Neural cell (in vitro differentiated cells): ENCODE measurements around the gene ROBO4. TPM values are rescaled to one million over a fixed set of nuclear protein-coding genes. Genes with fewer than 3 reads are reported as not detected.

ENCODE experiments used
- H2AFZ ChIP-seq: fragments of 200-600, 300-800 bp; sonication (generic), shearing (Covaris generic); 2 replicates; pipeline ENCODE4 v1.6.0; 2014; ENCODE audit warnings: low read depth, mild to moderate bottlenecking, antibody characterized with exemption, low read length, moderate library complexity
- H3F3A ChIP-seq: fragments of 200-600 bp; shearing (Covaris generic); 2 replicates; pipeline ENCODE4 v1.6.1; 2016; ENCODE audit warnings: mild to moderate bottlenecking, moderate library complexity, mixed read lengths, antibody characterized with exemption, low read length; ENCODE audit not compliant: insufficient read depth, poor library complexity, severe bottlenecking
- H3K27ac ChIP-seq: fragments of 200-600, 300-800 bp; sonication (generic), shearing (Covaris generic); 2 replicates; pipeline ENCODE4 v1.5.1; 2014; ENCODE audit warnings: mild to moderate bottlenecking, low read length, moderate library complexity
- H3K27me3 ChIP-seq: fragments of 300-800, 200-600 bp; sonication (generic), shearing (Covaris generic); 2 replicates; pipeline ENCODE4 v1.6.0; 2014; ENCODE audit warnings: mild to moderate bottlenecking, low read depth, low read length, moderate library complexity; ENCODE audit not compliant: insufficient read depth
- H3K36me3 ChIP-seq: fragments of 300-800, 200-600 bp; sonication (generic), shearing (Covaris generic); 2 replicates; pipeline ENCODE4 v1.5.1; 2014; ENCODE audit warnings: mild to moderate bottlenecking, antibody characterized with exemption, low read length, moderate library complexity; ENCODE audit not compliant: insufficient read depth
- H3K4me2 ChIP-seq: fragments of 300-800, 200-600 bp; sonication (generic), shearing (Covaris generic); 2 replicates; pipeline ENCODE4 v1.6.0; 2014; ENCODE audit warnings: mild to moderate bottlenecking, low read length
- H3K4me3 ChIP-seq: fragments of 300-800, 200-600 bp; sonication (generic), shearing (Covaris generic); 2 replicates; pipeline ENCODE4 v1.5.1; 2014; ENCODE audit warnings: mild to moderate bottlenecking, low read length, moderate library complexity
- H3K79me2 ChIP-seq: fragments of 200-600 bp; shearing (Covaris generic); replicated peaks from 2 replicates; pipeline ENCODE4 v1.6.0; 2014; ENCODE audit warnings: mild to moderate bottlenecking, low read length, moderate library complexity; ENCODE audit not compliant: insufficient read depth
- H3K9ac ChIP-seq: fragments of 300-800, 200-600 bp; sonication (generic), shearing (Covaris generic); 2 replicates; pipeline ENCODE4 v1.6.1; 2016; ENCODE audit warnings: mild to moderate bottlenecking, low read length, mixed read lengths
- H3K9me2 ChIP-seq: fragments of 200-600 bp; shearing (Covaris generic); 2 replicates; pipeline ENCODE4 v1.6.1; 2016; ENCODE audit warnings: mild to moderate bottlenecking, low read length, mixed read lengths; ENCODE audit not compliant: insufficient read depth
- H3K9me3 ChIP-seq: fragments of 200-600, 300-800 bp; sonication (generic), shearing (Covaris generic); 2 replicates; pipeline ENCODE4 v1.6.1; 2016; ENCODE audit warnings: mild to moderate bottlenecking, mixed run types, low read length, moderate library complexity, mixed read lengths
- H4K20me1 ChIP-seq: fragments of 200-600 bp; shearing (Covaris generic); 2 replicates; pipeline ENCODE4 v1.6.1; 2016; ENCODE audit warnings: mild to moderate bottlenecking, mixed run types; ENCODE audit not compliant: insufficient read depth
- EP300 ChIP-seq: fragments of 450-650 bp; conservative IDR thresholded peaks from 2 replicates; pipeline ENCODE4 v1.6.1; 2014; ENCODE audit warnings: antibody characterized with exemption, mild to moderate bottlenecking, moderate library complexity; ENCODE audit not compliant: poor library complexity, severe bottlenecking
- EZH2 ChIP-seq: fragments of 200-600, 300-800 bp; shearing (Covaris generic), sonication (generic); IDR thresholded peaks from 2 replicates; pipeline ENCODE4 v1.6.1; 2014; ENCODE audit warnings: antibody characterized with exemption, low read length, borderline replicate concordance, mild to moderate bottlenecking; ENCODE audit not compliant: insufficient read depth, poor library complexity, severe bottlenecking
- MXI1 ChIP-seq: fragments of 450-650 bp; conservative IDR thresholded peaks from 2 replicates; pipeline ENCODE4 v1.6.1; 2014; ENCODE audit warnings: antibody characterized with exemption, mild to moderate bottlenecking; ENCODE audit not compliant: poor library complexity, severe bottlenecking
- POLR2AphosphoS5 ChIP-seq: IDR thresholded peaks from 2 replicates; pipeline ENCODE4 v1.6.1; 2012
- RAD21 ChIP-seq: fragments of 450-650 bp; conservative IDR thresholded peaks from 2 replicates; pipeline ENCODE4 v1.6.1; 2014; ENCODE audit warnings: antibody characterized with exemption, mild to moderate bottlenecking, moderate library complexity
- SMC3 ChIP-seq: fragments of 450-650 bp; conservative IDR thresholded peaks from 2 replicates; pipeline ENCODE4 v1.6.1; 2014; ENCODE audit warnings: antibody characterized with exemption, mild to moderate bottlenecking, moderate library complexity; ENCODE audit not compliant: poor library complexity
- TAF1 ChIP-seq: IDR thresholded peaks from 2 replicates; pipeline ENCODE4 v1.6.1; 2012; ENCODE audit warnings: low read depth
- polyA plus RNA-seq: library from polyadenylated mRNA; depleted of rRNA; stranded (reverse); fragments of >200 nt; gene quantifications from 2 replicates; pipeline ENCODE4 v1.2.3, GENCODE V29; 2014
- TF ChIP-seq, protein P1 (sequence below): IDR thresholded peaks from 2 replicates; pipeline ENCODE4 v1.6.1; 2012; ENCODE audit warnings: borderline replicate concordance
- TF ChIP-seq, protein P2 (sequence below): fragments of 450-650 bp; IDR thresholded peaks from 2 replicates; pipeline ENCODE4 v1.5.1; 2014; ENCODE audit warnings: antibody characterized with exemption, mild to moderate bottlenecking, moderate library complexity; ENCODE audit not compliant: poor library complexity, severe bottlenecking

Gene ROBO4
- polyA plus RNA-seq, 1 donor from 2014 or later: not detected

DNA sequence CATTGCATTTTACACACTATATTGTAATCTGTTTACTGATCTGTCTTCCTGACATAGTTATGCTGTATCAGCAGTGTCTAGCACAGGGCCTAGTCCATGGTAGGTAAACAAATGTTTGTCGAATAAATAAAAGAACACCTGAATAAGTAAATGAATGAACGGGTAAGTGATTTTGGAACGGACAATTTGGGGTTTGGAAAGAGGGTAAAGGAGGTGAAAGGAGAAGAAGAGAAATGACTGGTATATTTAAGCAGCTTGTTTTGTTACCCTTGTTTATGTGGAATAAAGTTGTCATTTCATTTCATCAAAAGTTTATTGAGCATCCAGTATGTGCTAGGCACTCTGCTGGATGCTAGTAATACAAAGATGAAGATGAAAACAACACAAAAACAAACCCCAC is 21.3 kb upstream of the ROBO4 start, which contains the start of gene HEPN1:
Gene HEPN1, plus strand, starts transcription at position 301 of the 400 bp plus-strand sequence.
- no peak within 1 kb of the TSS for H3K9ac ChIP-seq
- H3K9me3 ChIP-seq: no peaks in the 10 kb centered on the region
- H3K9me2 ChIP-seq: no peaks in the 10 kb centered on the region
- H3K36me3 ChIP-seq: no peaks in the 10 kb centered on the region
- peaks cover 18% of the 10 kb centered on the region for H3K27me3 ChIP-seq
- H3K27ac ChIP-seq: no peak within 1 kb of the TSS
- H3K4me2 ChIP-seq: no peak within 1 kb of the TSS
- no peaks in the 10 kb centered on the region for H3K79me2 ChIP-seq
- no peak for TF ChIP-seq EP300
- TF ChIP-seq, protein P1, sequence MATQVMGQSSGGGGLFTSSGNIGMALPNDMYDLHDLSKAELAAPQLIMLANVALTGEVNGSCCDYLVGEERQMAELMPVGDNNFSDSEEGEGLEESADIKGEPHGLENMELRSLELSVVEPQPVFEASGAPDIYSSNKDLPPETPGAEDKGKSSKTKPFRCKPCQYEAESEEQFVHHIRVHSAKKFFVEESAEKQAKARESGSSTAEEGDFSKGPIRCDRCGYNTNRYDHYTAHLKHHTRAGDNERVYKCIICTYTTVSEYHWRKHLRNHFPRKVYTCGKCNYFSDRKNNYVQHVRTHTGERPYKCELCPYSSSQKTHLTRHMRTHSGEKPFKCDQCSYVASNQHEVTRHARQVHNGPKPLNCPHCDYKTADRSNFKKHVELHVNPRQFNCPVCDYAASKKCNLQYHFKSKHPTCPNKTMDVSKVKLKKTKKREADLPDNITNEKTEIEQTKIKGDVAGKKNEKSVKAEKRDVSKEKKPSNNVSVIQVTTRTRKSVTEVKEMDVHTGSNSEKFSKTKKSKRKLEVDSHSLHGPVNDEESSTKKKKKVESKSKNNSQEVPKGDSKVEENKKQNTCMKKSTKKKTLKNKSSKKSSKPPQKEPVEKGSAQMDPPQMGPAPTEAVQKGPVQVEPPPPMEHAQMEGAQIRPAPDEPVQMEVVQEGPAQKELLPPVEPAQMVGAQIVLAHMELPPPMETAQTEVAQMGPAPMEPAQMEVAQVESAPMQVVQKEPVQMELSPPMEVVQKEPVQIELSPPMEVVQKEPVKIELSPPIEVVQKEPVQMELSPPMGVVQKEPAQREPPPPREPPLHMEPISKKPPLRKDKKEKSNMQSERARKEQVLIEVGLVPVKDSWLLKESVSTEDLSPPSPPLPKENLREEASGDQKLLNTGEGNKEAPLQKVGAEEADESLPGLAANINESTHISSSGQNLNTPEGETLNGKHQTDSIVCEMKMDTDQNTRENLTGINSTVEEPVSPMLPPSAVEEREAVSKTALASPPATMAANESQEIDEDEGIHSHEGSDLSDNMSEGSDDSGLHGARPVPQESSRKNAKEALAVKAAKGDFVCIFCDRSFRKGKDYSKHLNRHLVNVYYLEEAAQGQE: no peak
- TF ChIP-seq SMC3: no peak
- TF ChIP-seq POLR2AphosphoS5: no peak
- TF ChIP-seq RAD21: no peak
- TF ChIP-seq MXI1: no peak
- TF ChIP-seq TAF1: no peak
- TF ChIP-seq EZH2: no peak
- TF ChIP-seq, protein P2, sequence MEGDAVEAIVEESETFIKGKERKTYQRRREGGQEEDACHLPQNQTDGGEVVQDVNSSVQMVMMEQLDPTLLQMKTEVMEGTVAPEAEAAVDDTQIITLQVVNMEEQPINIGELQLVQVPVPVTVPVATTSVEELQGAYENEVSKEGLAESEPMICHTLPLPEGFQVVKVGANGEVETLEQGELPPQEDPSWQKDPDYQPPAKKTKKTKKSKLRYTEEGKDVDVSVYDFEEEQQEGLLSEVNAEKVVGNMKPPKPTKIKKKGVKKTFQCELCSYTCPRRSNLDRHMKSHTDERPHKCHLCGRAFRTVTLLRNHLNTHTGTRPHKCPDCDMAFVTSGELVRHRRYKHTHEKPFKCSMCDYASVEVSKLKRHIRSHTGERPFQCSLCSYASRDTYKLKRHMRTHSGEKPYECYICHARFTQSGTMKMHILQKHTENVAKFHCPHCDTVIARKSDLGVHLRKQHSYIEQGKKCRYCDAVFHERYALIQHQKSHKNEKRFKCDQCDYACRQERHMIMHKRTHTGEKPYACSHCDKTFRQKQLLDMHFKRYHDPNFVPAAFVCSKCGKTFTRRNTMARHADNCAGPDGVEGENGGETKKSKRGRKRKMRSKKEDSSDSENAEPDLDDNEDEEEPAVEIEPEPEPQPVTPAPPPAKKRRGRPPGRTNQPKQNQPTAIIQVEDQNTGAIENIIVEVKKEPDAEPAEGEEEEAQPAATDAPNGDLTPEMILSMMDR: no peak
- no peaks in the 10 kb centered on the region for H4K20me1 ChIP-seq
- H2AFZ ChIP-seq: no peak within 1 kb of the TSS
- H3F3A ChIP-seq: no peaks in the 10 kb centered on the region
- no peak within 1 kb of the TSS for H3K4me3 ChIP-seq

DNA sequence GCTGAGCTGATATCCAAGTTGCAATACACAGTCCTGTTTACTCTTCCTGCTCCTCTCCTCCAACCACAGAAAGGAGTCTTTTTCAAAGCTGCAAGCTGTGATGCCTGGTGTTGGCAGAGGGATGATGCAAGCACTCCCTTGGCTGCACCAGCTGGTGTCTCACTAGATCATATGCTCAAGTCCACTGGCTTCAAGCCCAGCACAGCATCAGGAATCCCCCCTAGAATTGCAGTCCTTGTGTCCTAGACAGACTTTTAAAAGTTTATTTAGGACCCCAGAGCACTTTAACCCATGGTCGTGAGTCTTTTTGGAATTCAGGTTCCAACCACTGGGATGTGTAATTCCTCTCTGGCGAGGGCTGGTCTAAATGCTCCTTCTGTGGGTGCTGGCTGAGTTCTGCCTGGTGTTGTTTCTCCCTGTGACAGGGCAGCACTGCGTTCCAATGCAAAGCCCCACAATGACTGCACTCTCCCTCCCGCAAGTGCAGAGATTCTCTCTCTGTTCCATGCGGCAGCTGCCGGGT is 19.5 kb upstream of the ROBO4 start:
- Histone ChIP-seq H3F3A (no peaks in the 10 kb centered on the region), H3K27me3 (peaks cover 18% of the 10 kb centered on the region), H3K4me2 (no peak overlapping the region), H3K79me2 (no peaks in the 10 kb centered on the region), H2AFZ (no peak overlapping the region), H4K20me1 (no peaks in the 10 kb centered on the region), H3K27ac (no peak overlapping the region), H3K9me3 (no peaks in the 10 kb centered on the region), H3K4me3 (no peak overlapping the region), H3K9me2 (no peaks in the 10 kb centered on the region), H3K36me3 (no peaks in the 10 kb centered on the region), H3K9ac (no peak overlapping the region)
- TF ChIP-seq, protein P2: no peak
- no peak for TF ChIP-seq SMC3
- TF ChIP-seq MXI1: no peak
- TF ChIP-seq EP300: no peak
- no peak for TF ChIP-seq POLR2AphosphoS5
- TF ChIP-seq TAF1: no peak
- TF ChIP-seq, protein P1: no peak
- TF ChIP-seq RAD21: no peak
- no peak for TF ChIP-seq EZH2
